Spleen (tissue), 7 donors: ENCODE data around the gene GLRA3.
"Not testable (repeated sequence)": the region's sequence is repeated elsewhere in the genome, so short reads cannot be mapped to it uniquely, and the experiment has no call there.

ENCODE experiments used
- CTCF ChIP-seq, 11 experiments: fragments of 200-600 bp in 7 of 11; fragments of 450-650 bp in 4 of 11; sonication (generic) in 4 of 11; IDR thresholded peaks in 8 of 11; conservative IDR thresholded peaks in 3 of 11; 1 replicate in 7 of 11; 2 replicates in 4 of 11; pipeline versions ENCODE4 v1.4.0 to v1.8.0; 2016 to 2021; ENCODE audit warnings: antibody characterized with exemption in 11 of 11, inconsistent platforms in 4 of 11, mild to moderate bottlenecking in 1 of 11
- POLR2AphosphoS5 ChIP-seq, 3 donors: sonication (generic); formaldehyde crosslinking; IDR thresholded peaks; one replicate each; pipeline ENCODE4 v1.5.1; 2017; ENCODE audit warnings: antibody characterized with exemption in 3 of 3
- donor health status: DM: no; HTN: no; CAD: no; lungs with moderate emphysema.
- donor health status: DM: no; HTN: no; CAD: no.
- donor health status: DM: no; HTN: no; CAD: no.

GRCh38 chr4:174873146-174873545 is 44.1 kb upstream of the GLRA3 start:
- TF ChIP-seq CTCF (IDR thresholded peaks at IDR 0.05 in 8 of 11, conservative IDR thresholded peaks at IDR 0.05 in 3 of 11); POLR2AphosphoS5 (IDR thresholded peaks at IDR 0.05): not testable (repeated sequence)
